Activated T-helper 17 cell treated with anti-CD3 and anti-CD28 coated beads, Interleukin-2, amount 50 U/mL, for 72 hours (primary cell): ENCODE measurements around the gene LCN12. TPM values are rescaled to one million over a fixed set of nuclear protein-coding genes. Genes with fewer than 3 reads are reported as not detected.
A peak's percentile ranks its signal among the peaks of the same experiment; 100 is the strongest.

Experiments used
- ATAC-seq: fragments of 150-1000 bp; cut with Tn5 transposase; replicated peaks from 2 replicates; pipeline ENCODE4 v1.10.0; 2021; ENCODE audit warnings: mild to moderate bottlenecking, moderate library complexity
- H3K27ac Mint-ChIP-seq: one replicate; pipeline ENCODE4 v1.8.0; 2022; ENCODE audit warnings: mixed read lengths
- H3K27me3 Mint-ChIP-seq: one replicate; pipeline ENCODE4 v1.8.0; 2022; ENCODE audit warnings: mixed read lengths
- H3K36me3 Mint-ChIP-seq: one replicate; pipeline ENCODE4 v1.8.0; 2022; ENCODE audit warnings: low read depth, mild to moderate bottlenecking, mixed read lengths
- H3K4me1 Mint-ChIP-seq: one replicate; pipeline ENCODE4 v1.8.0; 2022; ENCODE audit warnings: mixed read lengths
- H3K4me3 Mint-ChIP-seq: one replicate; pipeline ENCODE4 v1.8.0; 2022; ENCODE audit warnings: mild to moderate bottlenecking, mixed read lengths
- H3K9me3 Mint-ChIP-seq: one replicate; pipeline ENCODE4 v1.8.0; 2022; ENCODE audit warnings: mixed read lengths
- total RNA-seq, 2 donors: library from RNA; stranded (reverse); gene quantifications; one replicate each; pipeline ENCODE4 v1.2.3, GENCODE V29; 2022

LCN12 gene
- total RNA-seq, 2 donors from 2014 or later = 0.54 to 2.4 TPM

GRCh38 chr9:136977649-136978072 is 25.6 kb downstream of the LCN12 start:
- Mint-ChIP-seq H3K9me3 (no peaks in the 10 kb centered on the region), H3K4me1 (no peaks in the 10 kb centered on the region), H3K4me3 (no peak overlapping the region), H3K27ac (no peak overlapping the region), H3K36me3 (no peaks in the 10 kb centered on the region), H3K27me3 (no peaks in the 10 kb centered on the region)
- no peak for ATAC-seq

GRCh38 chr9:136978073-136978864 is 26.2 kb downstream of the LCN12 start:
- ATAC-seq = peak; percentile 24
- Mint-ChIP-seq H3K36me3 (no peaks in the 10 kb centered on the region), H3K9me3 (no peaks in the 10 kb centered on the region), H3K4me1 (no peaks in the 10 kb centered on the region), H3K27ac (no peak overlapping the region), H3K4me3 (no peak overlapping the region), H3K27me3 (no peaks in the 10 kb centered on the region)

- H3K4me3 Mint-ChIP-seq = no peak overlapping the region
- ATAC-seq = no peak
- H3K27ac Mint-ChIP-seq = no peak overlapping the region
- H3K36me3 Mint-ChIP-seq = no peaks in the 10 kb centered on the region
- H3K27me3 Mint-ChIP-seq = peaks cover 4% of the 10 kb centered on the region
- peaks cover 4% of the 10 kb centered on the region for H3K4me1 Mint-ChIP-seq
- no peaks in the 10 kb centered on the region for H3K9me3 Mint-ChIP-seq
Observed at GRCh38 chr9:136978865-136979544, 26.9 kb downstream of the LCN12 start.

- Mint-ChIP-seq H3K9me3 (no peaks in the 10 kb centered on the region), H3K4me1 (peaks cover 5% of the 10 kb centered on the region), H3K4me3 (no peak overlapping the region), H3K36me3 (no peaks in the 10 kb centered on the region), H3K27ac (no peak overlapping the region), H3K27me3 (peaks cover 6% of the 10 kb centered on the region)
- ATAC-seq = no peak
Observed at GRCh38 chr9:136979769-136980587, 27.9 kb downstream of the LCN12 start.

- Mint-ChIP-seq H3K36me3 (no peaks in the 10 kb centered on the region), H3K4me3 (no peak overlapping the region), H3K9me3 (no peaks in the 10 kb centered on the region), H3K27ac (no peak overlapping the region), H3K27me3 (peaks cover 6% of the 10 kb centered on the region), H3K4me1 (peaks cover 5% of the 10 kb centered on the region)
- no peak for ATAC-seq
Observed at GRCh38 chr9:136980669-136981478, 28.8 kb downstream of the LCN12 start.

- Mint-ChIP-seq H3K27me3 (peaks cover 10% of the 10 kb centered on the region), H3K4me1 (peaks cover 5% of the 10 kb centered on the region), H3K4me3 (no peak overlapping the region), H3K36me3 (no peaks in the 10 kb centered on the region), H3K27ac (no peak overlapping the region), H3K9me3 (no peaks in the 10 kb centered on the region)
- no peak for ATAC-seq
Observed at GRCh38 chr9:136981588-136982231, 29.6 kb downstream of the LCN12 start.

- ATAC-seq = no peak
- Mint-ChIP-seq H3K9me3 (no peaks in the 10 kb centered on the region), H3K36me3 (no peaks in the 10 kb centered on the region), H3K4me3 (no peak within 1 kb of the TSS), H3K27ac (no peak within 1 kb of the TSS), H3K4me1 (peaks cover 5% of the 10 kb centered on the region), H3K27me3 (peaks cover 10% of the 10 kb centered on the region)
Observed at GRCh38 chr9:136982232-136983051, 30.4 kb downstream of the LCN12 start, which contains the start of gene LCNL1. Gene LCNL1 (plus strand): TSS chr9:136982993. CDS start chr9:136983587, 594 bp downstream.

- Mint-ChIP-seq H3K4me3 (no peak overlapping the region), H3K9me3 (no peaks in the 10 kb centered on the region), H3K36me3 (no peaks in the 10 kb centered on the region), H3K27ac (no peak overlapping the region), H3K27me3 (peaks cover 13% of the 10 kb centered on the region), H3K4me1 (peaks cover 5% of the 10 kb centered on the region)
- ATAC-seq = no peak
Observed at GRCh38 chr9:136983167-136983566, 31.1 kb downstream of the LCN12 start.

GRCh38 chr9:136983656-136984314 is 31.7 kb downstream of the LCN12 start:
- Mint-ChIP-seq H3K27ac (no peak overlapping the region), H3K4me3 (no peak overlapping the region), H3K27me3 (peaks cover 13% of the 10 kb centered on the region), H3K36me3 (no peaks in the 10 kb centered on the region), H3K9me3 (no peaks in the 10 kb centered on the region), H3K4me1 (peaks cover 5% of the 10 kb centered on the region)
- no peak for ATAC-seq

GRCh38 chr9:136984464-136985026 is 32.5 kb downstream of the LCN12 start:
- Mint-ChIP-seq H3K27me3 (peaks cover 13% of the 10 kb centered on the region), H3K27ac (no peak overlapping the region), H3K4me1 (peaks cover 5% of the 10 kb centered on the region), H3K4me3 (no peak overlapping the region), H3K36me3 (no peaks in the 10 kb centered on the region), H3K9me3 (no peaks in the 10 kb centered on the region)
- ATAC-seq = no peak

GRCh38 chr9:136985027-136985602 is 33.0 kb downstream of the LCN12 start:
- H3K27me3 Mint-ChIP-seq = peaks cover 13% of the 10 kb centered on the region
- H3K9me3 Mint-ChIP-seq = no peaks in the 10 kb centered on the region
- H3K36me3 Mint-ChIP-seq = no peaks in the 10 kb centered on the region
- peaks cover 5% of the 10 kb centered on the region for H3K4me1 Mint-ChIP-seq
- no peak overlapping the region for H3K4me3 Mint-ChIP-seq
- H3K27ac Mint-ChIP-seq = no peak overlapping the region
- ATAC-seq = no peak

- Mint-ChIP-seq H3K27me3 (peaks cover 13% of the 10 kb centered on the region), H3K27ac (no peak overlapping the region), H3K9me3 (no peaks in the 10 kb centered on the region)
Observed at GRCh38 chr9:136985853-136986252, 33.8 kb downstream of the LCN12 start.

More at GRCh38 chr9:136985853-136986252, 33.8 kb downstream of the LCN12 start:
- no peak for ATAC-seq
- H3K36me3 Mint-ChIP-seq = no peaks in the 10 kb centered on the region
- H3K4me1 Mint-ChIP-seq = peaks cover 5% of the 10 kb centered on the region
- no peak overlapping the region for H3K4me3 Mint-ChIP-seq
